ENCODE measurements around the gene HBP1. TPM values are rescaled to one million over a fixed set of nuclear protein-coding genes. Genes with fewer than 3 reads are reported as not detected.
"Not testable (repeated sequence)": the region's sequence is repeated elsewhere in the genome, so short reads cannot be mapped to it uniquely, and the experiment has no call there.

The HBP1 gene
- total and polyA plus RNA-seq, 11 donors, result 21.4 to 98.4 (median 58.1) TPM

GRCh38 chr7:107220356-107220755 lies 51.6 kb downstream of the HBP1 start:
- Histone ChIP-seq H3K27me3 (no peaks in the 10 kb centered on the region), H3K9me3 (peaks cover 0 to 11% (median 0%) of the 10 kb centered on the region in 12 donors), H3K36me3 (peaks cover 0 to 5% (median 0%) of the 10 kb centered on the region in 9 donors), H3K4me1 (peaks cover 0 to 38% (median 2%) of the 10 kb centered on the region in 12 donors), H3K4me3 (no peak overlapping the region), H3K27ac (peak overlapping the region; percentile 32 to 93 (median 78))
- TF ChIP-seq POLR2A (IDR thresholded peaks at IDR 0.05), result no peak
- TF ChIP-seq CTCF (IDR thresholded peaks at IDR 0.05), result no peak
- 53 to 73% (median 62%) methylated on average over 5 of the region's 5 CpGs for WGBS, 4 donors
- intact Hi-C loops (cut with DNase I), result loop anchor here in 4 of 10 donors (5.0 to 10.0 kb wide), 4 partner anchors 62 to 242 kb away; no protein-coding TSS in a partner anchor
- peak in 1 of 5 donors; percentile 36 for DNase-seq
- peak; percentile 66 to 88 (median 86) for ATAC-seq

DNA sequence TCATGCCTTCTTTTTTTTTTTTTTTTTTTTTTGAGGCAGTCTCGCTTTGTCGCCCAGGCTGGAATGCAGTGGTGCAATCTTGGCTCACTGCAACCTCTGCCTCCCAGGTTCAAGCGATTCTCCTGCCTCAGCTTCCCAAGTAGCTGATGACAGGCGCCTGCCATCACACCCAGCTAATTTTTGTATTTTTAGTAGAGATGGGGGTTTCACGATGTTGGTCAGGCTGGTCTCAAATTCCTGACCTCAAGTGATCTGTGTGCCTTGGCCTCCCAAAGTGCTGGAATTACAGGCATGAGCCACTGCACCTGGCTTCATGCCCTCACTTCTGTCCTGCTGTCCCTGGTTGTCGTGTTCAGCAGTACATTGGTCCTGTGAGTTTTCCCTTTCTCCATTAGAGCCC lies 52.0 kb downstream of the HBP1 start:
- H3K27ac ChIP-seq, result peak overlapping the region; percentile 32 to 93 (median 78)
- intact Hi-C loops (cut with DNase I), result loop anchor here in 4 of 10 donors (5.0 to 10.0 kb wide), 4 partner anchors 61 to 241 kb away; no protein-coding TSS in a partner anchor

DNA sequence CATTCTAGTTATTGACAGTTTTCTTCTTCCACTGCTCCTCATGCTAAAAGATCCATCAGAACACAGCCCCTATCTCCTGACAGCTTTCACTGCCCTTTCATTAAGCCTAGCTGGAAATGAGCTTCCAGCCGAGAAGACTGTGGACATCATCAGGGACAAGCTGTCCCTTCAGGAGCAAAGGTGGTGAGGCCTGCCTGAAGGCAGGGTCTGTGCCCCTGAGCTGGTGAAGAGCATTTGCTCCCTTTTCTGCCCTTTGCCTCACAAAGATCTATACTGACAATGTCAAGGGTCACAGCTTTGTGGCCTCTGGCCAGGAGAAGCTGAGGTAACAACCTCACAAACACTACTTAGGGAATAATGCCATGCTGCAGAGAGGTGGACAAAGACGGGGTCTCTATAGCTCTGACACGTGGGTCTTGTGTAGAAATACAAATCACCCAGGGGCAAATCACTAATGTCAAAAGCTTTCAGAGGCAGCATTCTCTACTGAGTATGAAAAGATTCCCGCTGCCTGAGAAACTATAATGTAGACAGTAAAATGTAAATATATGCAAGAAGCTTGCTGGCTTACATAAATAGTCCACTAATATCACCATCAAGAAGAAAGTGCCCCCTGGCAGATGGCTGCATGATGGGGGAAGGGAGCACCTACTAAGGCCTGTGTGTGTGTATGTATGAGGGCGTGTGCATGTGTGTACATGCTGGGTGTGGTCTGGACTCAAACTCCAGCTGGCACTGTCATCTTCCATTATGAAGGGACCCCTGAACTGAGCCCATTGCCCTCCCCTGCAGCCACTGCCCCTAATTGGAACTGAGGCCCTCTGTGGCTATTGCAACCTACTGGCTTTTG lies 55.8 kb downstream of the HBP1 start:
- ATAC-seq (peak in 2 of 4 donors; percentile 25 to 29), DNase-seq (no peak)
- TF ChIP-seq CTCF (IDR thresholded peaks at IDR 0.05) (no peak), POLR2A (IDR thresholded peaks at IDR 0.05) (no peak)
- H3K27ac ChIP-seq, result peak overlapping the region in 9 of 12 donors; percentile 7 to 93 (median 43)
- H3K4me3 ChIP-seq, result no peak overlapping the region
- H3K36me3 ChIP-seq, result peaks cover 0 to 29% (median 0%) of the 10 kb centered on the region in 9 donors
- intact Hi-C loops (cut with DNase I), result loop anchor here in 4 of 10 donors (5.0 to 10.0 kb wide), 4 partner anchors 58 to 238 kb away; no protein-coding TSS in a partner anchor
- peaks cover 0 to 31% (median 2%) of the 10 kb centered on the region in 12 donors for H3K4me1 ChIP-seq
- 80 to 85% (median 84%) methylated on average over 5 of the region's 5 CpGs for WGBS, 4 donors
- H3K27me3 ChIP-seq, result no peaks in the 10 kb centered on the region
- no peaks in the 10 kb centered on the region for H3K9me3 ChIP-seq

More for the DNA sequence above, 52.0 kb downstream of the HBP1 start:
- 47 to 70% (median 54%) methylated on average over 6 of the region's 6 CpGs for WGBS, 4 donors
- H3K27me3 ChIP-seq, H3K4me3 ChIP-seq, H3K36me3 ChIP-seq: not testable (repeated sequence)
- DNase-seq (peak in 4 of 5 donors; percentile 68 to 83 (median 74)), ATAC-seq (peak; percentile 81 to 89 (median 86))
- Histone ChIP-seq H3K9me3 (peaks cover 0 to 11% (median 0%) of the 10 kb centered on the region in 12 donors), H3K4me1 (peaks cover 0 to 38% (median 2%) of the 10 kb centered on the region in 12 donors)

DNA sequence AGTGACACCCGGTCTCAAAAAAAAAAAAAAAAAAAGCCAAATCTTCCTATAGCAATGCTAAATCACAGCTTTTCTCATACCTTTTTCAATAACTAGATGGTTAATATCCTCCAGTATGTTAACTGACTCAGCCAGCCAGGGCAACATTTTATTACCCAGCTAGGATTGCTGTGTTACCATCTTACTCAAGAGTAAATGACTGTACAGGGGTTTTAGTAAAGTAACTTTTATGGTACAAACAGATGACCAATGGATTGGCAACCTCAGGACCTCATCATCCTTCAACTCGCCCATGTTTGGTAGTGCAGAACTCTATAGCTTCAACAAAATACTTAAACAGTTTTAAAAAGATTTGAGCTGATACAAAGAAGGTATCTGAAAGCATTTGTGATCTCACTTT lies 59.5 kb downstream of the HBP1 start:
- Histone ChIP-seq H3K9me3 (no peaks in the 10 kb centered on the region), H3K27ac (no peak overlapping the region), H3K27me3 (no peaks in the 10 kb centered on the region), H3K4me3 (no peak overlapping the region), H3K36me3 (peaks cover 0 to 39% (median 6%) of the 10 kb centered on the region in 9 donors), H3K4me1 (peaks cover 0 to 12% (median 2%) of the 10 kb centered on the region in 12 donors)
- intact Hi-C loops (cut with DNase I), result loop anchor here in 1 of 10 donors (10.0 kb wide), 1 partner anchor 57 kb away; no protein-coding TSS in a partner anchor
- WGBS, 4 donors, result 97 to 98% (median 97%) methylated on average over 2 of the region's 2 CpGs
- ATAC-seq, result no peak
- DNase-seq, result no peak
- no peak for TF ChIP-seq POLR2A (IDR thresholded peaks at IDR 0.05)
- no peak for TF ChIP-seq CTCF (IDR thresholded peaks at IDR 0.05)

Measured in heart left ventricle (tissue), 16 donors.